Activated naive CD4-positive, alpha-beta T cell treated with anti-CD3 and anti-CD28 coated beads for 36 hours (primary cell): Measurements from ENCODE around the gene NFX1. TPM values are rescaled to one million over a fixed set of nuclear protein-coding genes. Genes with fewer than 3 reads are reported as not detected.
"Not testable (repeated sequence)": the region's sequence is repeated elsewhere in the genome, so short reads cannot be mapped to it uniquely, and the experiment has no call there.

Source experiments
- CTCF ChIA-PET: fragments of 350-600 bp; sonication (Branson Sonifier 250); formaldehyde crosslinking; loops from one replicate; lab custom pipeline; 2021; ENCODE audit warnings: antibody characterized with exemption; lab: Charles Lee
- DNase-seq: peaks from one replicate; pipeline ENCODE4 v3.0.0-alpha.2; 2020
- H3K27ac Mint-ChIP-seq: one replicate; pipeline ENCODE4 v1.8.0; 2021; ENCODE audit warnings: mild to moderate bottlenecking, mixed read lengths
- H3K27me3 Mint-ChIP-seq: one replicate; pipeline ENCODE4 v1.8.0; 2021; ENCODE audit warnings: low read depth, mixed read lengths
- H3K36me3 Mint-ChIP-seq: one replicate; pipeline ENCODE4 v1.8.0; 2021; ENCODE audit warnings: low read depth, mixed read lengths
- H3K4me1 Mint-ChIP-seq: one replicate; pipeline ENCODE4 v1.8.0; 2021; ENCODE audit warnings: low read depth, mixed read lengths
- H3K4me3 Mint-ChIP-seq: one replicate; pipeline ENCODE4 v1.8.0; 2021; ENCODE audit warnings: mild to moderate bottlenecking, moderate library complexity, mixed read lengths
- H3K9me3 Mint-ChIP-seq: one replicate; pipeline ENCODE4 v1.8.0; 2021; ENCODE audit warnings: mixed read lengths
- intact Hi-C: fragments of 100-400 bp; cut with micrococcal nuclease; formaldehyde crosslinking; loops from one replicate; pipeline ENCODE4 v1.15.1; 2023
- total RNA-seq, 2 experiments: library from RNA; stranded (reverse); gene quantifications; one replicate each; pipeline ENCODE4 v1.2.3, GENCODE V29; 2021

Gene NFX1
- total RNA-seq, 2 experiments from 2014 or later, result 32.4 to 32.6 TPM

DNA sequence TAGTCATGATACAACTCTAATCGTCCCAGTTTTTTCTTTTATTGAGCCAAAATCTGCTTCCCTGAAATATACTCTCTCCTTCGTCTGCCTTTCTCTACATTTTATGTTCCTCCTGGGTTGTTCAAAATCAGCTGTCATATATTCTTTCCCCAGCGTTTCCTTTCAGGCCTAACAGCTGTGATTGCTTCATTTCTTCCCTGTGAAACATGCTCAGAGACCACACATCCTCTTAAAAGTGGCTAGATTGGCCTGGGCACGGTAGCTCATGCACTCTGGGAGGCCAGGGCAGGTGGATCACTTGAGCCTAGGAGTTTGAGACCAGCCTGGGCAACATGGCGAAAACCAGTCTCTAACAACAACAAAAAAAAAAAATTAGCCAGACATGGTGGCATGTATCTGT, 25.1 kb downstream of the NFX1 start:
- Mint-ChIP-seq H3K4me1 (peaks cover 15% of the 10 kb centered on the region), H3K4me3 (no peak overlapping the region), H3K27ac (no peak overlapping the region), H3K36me3 (peaks cover 62% of the 10 kb centered on the region), H3K27me3 (no peaks in the 10 kb centered on the region), H3K9me3 (no peaks in the 10 kb centered on the region)
- intact Hi-C loops, result no loop called here
- DNase-seq, result no peak
- CTCF ChIA-PET, result interaction anchor here (0.6 kb wide), 2 partner anchors 17 to 66 kb away, joined by 3 read pairs; no protein-coding TSS in a partner anchor

DNA sequence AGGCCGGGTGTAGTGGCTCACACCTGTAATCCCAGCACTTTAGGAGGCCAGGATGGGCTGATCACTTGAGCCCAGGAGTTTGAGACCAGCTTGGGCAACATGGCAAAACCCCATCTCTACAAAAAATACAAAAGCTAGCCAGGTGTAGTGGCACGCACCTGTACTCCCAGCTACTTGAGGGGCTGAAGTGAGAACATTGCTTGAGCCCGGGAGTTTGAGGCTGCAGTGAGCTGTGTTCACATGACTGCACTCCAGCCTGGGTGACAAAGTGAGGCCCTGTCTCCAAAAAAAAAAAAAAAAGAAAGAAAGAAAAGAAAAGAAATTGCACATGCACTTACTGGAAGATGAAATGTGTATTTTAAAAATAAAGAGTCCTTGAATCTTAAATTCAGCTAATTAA, 26.8 kb downstream of the NFX1 start:
- H3K9me3 Mint-ChIP-seq, intact Hi-C loops, H3K27ac Mint-ChIP-seq, DNase-seq, H3K4me3 Mint-ChIP-seq, H3K27me3 Mint-ChIP-seq: not testable (repeated sequence)
- Mint-ChIP-seq H3K36me3 (peaks cover 63% of the 10 kb centered on the region), H3K4me1 (peaks cover 21% of the 10 kb centered on the region)
- CTCF ChIA-PET, result interaction anchor here (3.4 kb wide), 1 partner anchor 30 kb away, joined by 15 read pairs; no protein-coding TSS in a partner anchor

DNA sequence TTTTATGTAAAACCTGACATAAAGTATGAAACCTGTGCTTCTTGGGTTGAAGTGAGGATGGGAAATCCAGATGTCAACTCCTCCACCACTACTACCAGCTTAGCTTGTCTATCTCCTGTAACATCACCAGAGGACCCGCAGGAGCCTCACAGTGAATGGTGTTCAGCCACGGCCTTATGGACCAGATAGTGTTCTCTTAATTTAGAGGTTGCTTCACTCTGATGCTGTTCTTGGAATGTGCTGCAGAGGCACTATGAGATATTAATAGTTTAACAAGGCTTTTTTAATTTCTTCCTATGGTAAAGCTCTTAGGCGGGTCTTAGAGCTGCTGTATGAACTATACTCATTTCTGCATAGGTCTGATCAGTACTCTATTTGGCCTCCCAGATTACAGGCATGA, 27.9 kb downstream of the NFX1 start:
- intact Hi-C loops, result no loop called here
- CTCF ChIA-PET, result interaction anchor here (0.7 to 3.4 kb wide), 3 partner anchors 15 to 32 kb away, joined by 3 to 15 read pairs (median 4); no protein-coding TSS in a partner anchor
- peaks cover 64% of the 10 kb centered on the region for H3K36me3 Mint-ChIP-seq
- H3K4me3 Mint-ChIP-seq, result no peak overlapping the region
- H3K27me3 Mint-ChIP-seq, result no peaks in the 10 kb centered on the region
- H3K27ac Mint-ChIP-seq, result no peak overlapping the region
- no peaks in the 10 kb centered on the region for H3K9me3 Mint-ChIP-seq
- DNase-seq, result no peak
- peaks cover 21% of the 10 kb centered on the region for H3K4me1 Mint-ChIP-seq

- Mint-ChIP-seq H3K36me3 (peaks cover 64% of the 10 kb centered on the region), H3K27ac (no peak overlapping the region), H3K9me3 (no peaks in the 10 kb centered on the region), H3K27me3 (no peaks in the 10 kb centered on the region), H3K4me1 (peaks cover 21% of the 10 kb centered on the region), H3K4me3 (no peak overlapping the region)
- DNase-seq, result no peak
- CTCF ChIA-PET, result interaction anchor here (1.8 to 3.4 kb wide), 2 partner anchors 29 to 32 kb away, joined by 5 to 15 read pairs; partner anchors contain the start of gene NFX1
- intact Hi-C loops, result no loop called here
Observed at GRCh38 chr9:33318781-33319180, 28.5 kb downstream of the NFX1 start.

- Mint-ChIP-seq H3K27ac (peak overlapping the region; percentile 85), H3K4me3 (peak overlapping the region; percentile 4)
- intact Hi-C loops, result loop anchor here (1.0 to 5.0 kb wide), 5 partner anchors 14 to 95 kb away; partner anchors contain the start of genes BAG1 and NFX1
Observed at GRCh38 chr9:33320230-33320567, 29.9 kb downstream of the NFX1 start.

GRCh38 chr9:33320568-33321261, 30.4 kb downstream of the NFX1 start:
- CTCF ChIA-PET, result interaction anchor here (0.6 to 3.5 kb wide), 7 partner anchors 31 to 240 kb away, joined by 3 to 15 read pairs (median 5); partner anchors contain the start of gene NFX1
- no peaks in the 10 kb centered on the region for H3K9me3 Mint-ChIP-seq
- H3K36me3 Mint-ChIP-seq, result peaks cover 69% of the 10 kb centered on the region
- no peaks in the 10 kb centered on the region for H3K27me3 Mint-ChIP-seq
- DNase-seq, result peak; percentile 57
- intact Hi-C loops, result loop anchor here (1.0 to 5.0 kb wide), 5 partner anchors 14 to 95 kb away; partner anchors contain the start of genes BAG1 and NFX1
- peak overlapping the region; percentile 85 for H3K27ac Mint-ChIP-seq
- peaks cover 21% of the 10 kb centered on the region for H3K4me1 Mint-ChIP-seq
- H3K4me3 Mint-ChIP-seq, result no peak overlapping the region

More at GRCh38 chr9:33320230-33320567, 29.9 kb downstream of the NFX1 start:
- no peaks in the 10 kb centered on the region for H3K9me3 Mint-ChIP-seq
- H3K4me1 Mint-ChIP-seq, result peaks cover 21% of the 10 kb centered on the region
- H3K27me3 Mint-ChIP-seq, result no peaks in the 10 kb centered on the region
- H3K36me3 Mint-ChIP-seq, result peaks cover 67% of the 10 kb centered on the region
- no peak for DNase-seq
- CTCF ChIA-PET, result interaction anchor here (0.6 to 3.5 kb wide), 6 partner anchors 23 to 240 kb away, joined by 3 to 15 read pairs (median 6); partner anchors contain the start of gene NFX1

- H3K4me1 Mint-ChIP-seq, result no peaks in the 10 kb centered on the region
- no peaks in the 10 kb centered on the region for H3K9me3 Mint-ChIP-seq
- no peak overlapping the region for H3K27ac Mint-ChIP-seq
- intact Hi-C loops, result no loop called here
- H3K4me3 Mint-ChIP-seq, result no peak overlapping the region
- no peak for DNase-seq
- peaks cover 45% of the 10 kb centered on the region for H3K36me3 Mint-ChIP-seq
- H3K27me3 Mint-ChIP-seq, result no peaks in the 10 kb centered on the region
- CTCF ChIA-PET, result no interaction called here
Observed at GRCh38 chr9:33329117-33329563, 38.8 kb downstream of the NFX1 start.

- no peaks in the 10 kb centered on the region for H3K9me3 Mint-ChIP-seq
- no peaks in the 10 kb centered on the region for H3K4me1 Mint-ChIP-seq
- no peak for DNase-seq
- no peak overlapping the region for H3K27ac Mint-ChIP-seq
- CTCF ChIA-PET, result interaction anchor here (0.7 to 1.6 kb wide), 3 partner anchors 8 to 43 kb away, joined by 3 to 8 read pairs (median 3); no protein-coding TSS in a partner anchor
- intact Hi-C loops, result no loop called here
- H3K4me3 Mint-ChIP-seq, result no peak overlapping the region
- no peaks in the 10 kb centered on the region for H3K27me3 Mint-ChIP-seq
- peaks cover 49% of the 10 kb centered on the region for H3K36me3 Mint-ChIP-seq
Observed at GRCh38 chr9:33329979-33330378, 39.7 kb downstream of the NFX1 start.

DNA sequence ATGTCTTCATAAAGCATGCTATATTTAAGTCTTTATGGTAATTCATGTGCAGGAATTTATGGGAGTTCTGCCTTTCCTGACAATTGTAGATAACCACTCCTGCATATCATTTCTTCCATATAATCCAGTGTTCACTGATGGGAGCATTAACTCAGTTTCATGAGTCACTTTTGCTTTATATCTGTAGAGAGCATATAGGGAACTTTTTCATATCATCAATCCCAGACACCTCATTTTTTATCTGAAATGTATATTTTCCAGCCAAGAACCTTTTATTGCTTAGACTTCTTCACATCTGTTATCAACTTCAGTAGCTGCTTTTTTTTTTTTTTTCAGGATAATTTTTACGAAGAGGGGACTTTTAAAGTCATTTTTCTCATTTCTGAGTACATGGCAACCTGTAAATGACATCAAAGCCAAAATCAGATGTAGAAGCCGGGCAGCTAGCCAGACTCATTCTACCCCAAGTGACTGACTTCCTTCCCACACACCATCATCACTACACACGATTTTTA, 41.1 kb downstream of the NFX1 start:
- intact Hi-C loops, result no loop called here
- no peak for DNase-seq
- Mint-ChIP-seq H3K4me3 (no peak overlapping the region), H3K27ac (no peak overlapping the region), H3K4me1 (no peaks in the 10 kb centered on the region), H3K36me3 (peaks cover 41% of the 10 kb centered on the region), H3K9me3 (no peaks in the 10 kb centered on the region), H3K27me3 (no peaks in the 10 kb centered on the region)
- CTCF ChIA-PET, result interaction anchor here (1.3 to 2.1 kb wide), 2 partner anchors 43 to 45 kb away, joined by 8 to 10 read pairs; no protein-coding TSS in a partner anchor

GRCh38 chr9:33332011-33332410, 41.7 kb downstream of the NFX1 start:
- Mint-ChIP-seq H3K4me1 (no peaks in the 10 kb centered on the region), H3K27ac (no peak overlapping the region), H3K9me3 (no peaks in the 10 kb centered on the region), H3K27me3 (no peaks in the 10 kb centered on the region), H3K4me3 (no peak overlapping the region), H3K36me3 (peaks cover 42% of the 10 kb centered on the region)
- intact Hi-C loops, result no loop called here
- CTCF ChIA-PET, result interaction anchor here (0.6 to 2.1 kb wide), 2 partner anchors 43 to 135 kb away, joined by 4 to 10 read pairs; no protein-coding TSS in a partner anchor
- DNase-seq, result no peak

DNA sequence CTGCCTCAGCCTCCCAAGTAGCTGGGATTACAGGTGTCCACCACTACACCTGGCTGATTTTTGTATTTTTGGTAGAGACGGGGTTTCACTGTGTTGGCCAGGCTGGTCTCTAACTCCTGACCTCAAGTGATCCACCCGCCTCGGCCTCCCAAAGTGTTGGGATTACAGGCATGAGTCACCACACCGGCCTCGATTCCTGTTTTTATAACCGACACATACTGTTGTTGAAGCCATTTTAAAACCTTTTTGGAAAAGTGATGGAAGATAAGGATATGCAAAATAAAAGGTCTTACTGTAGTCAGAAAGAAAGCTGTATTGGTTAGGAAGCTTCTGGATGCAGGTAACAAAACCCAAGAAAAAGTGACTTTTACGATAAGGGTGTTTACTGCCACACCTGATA, 42.6 kb downstream of the NFX1 start:
- H3K4me1 Mint-ChIP-seq, H3K27ac Mint-ChIP-seq, DNase-seq, H3K9me3 Mint-ChIP-seq, intact Hi-C loops, H3K4me3 Mint-ChIP-seq, H3K27me3 Mint-ChIP-seq: not testable (repeated sequence)
- H3K36me3 Mint-ChIP-seq, result peaks cover 48% of the 10 kb centered on the region
- CTCF ChIA-PET, result interaction anchor here (0.6 kb wide), 2 partner anchors 134 to 169 kb away, joined by 3 to 4 read pairs; no protein-coding TSS in a partner anchor

- Mint-ChIP-seq H3K36me3 (peaks cover 47% of the 10 kb centered on the region), H3K4me1 (peaks cover 3% of the 10 kb centered on the region), H3K9me3 (peaks cover 22% of the 10 kb centered on the region), H3K27me3 (no peaks in the 10 kb centered on the region), H3K4me3 (no peak overlapping the region), H3K27ac (no peak overlapping the region)
- CTCF ChIA-PET, result no interaction called here
- intact Hi-C loops, result no loop called here
- no peak for DNase-seq
Observed at GRCh38 chr9:33340186-33340585, 49.9 kb downstream of the NFX1 start.
